ENCODE data around the gene SURF4. TPM values are rescaled to one million over a fixed set of nuclear protein-coding genes. Genes with fewer than 3 reads are reported as not detected.

Gene SURF4
- total RNA-seq, 1 experiment from 2014 or later, result 134 TPM

GRCh38 chr9:133355881-133356357 lies 19.9 kb downstream of the SURF4 start:
- ATAC-seq (peak; percentile 43), DNase-seq (ENCODE audit: low read depth, low spot score) (no peak)
- Histone ChIP-seq H3K36me3 (ENCODE audit: control insufficient read depth in 1 of 2, insufficient read depth in 2 of 2, low read length in 2 of 2) (peaks cover 21 to 34% of the 10 kb centered on the region in 2 experiments), H3K9me2 (ENCODE audit: insufficient read depth) (no peaks in the 10 kb centered on the region), H2AFZ (ENCODE audit: low read depth, low read length, poor library complexity, severe bottlenecking) (no peak overlapping the region), H3K4me1 (ENCODE audit: control insufficient read depth in 1 of 2, insufficient read depth in 2 of 2, low read length in 2 of 2) (peaks cover 7 to 24% of the 10 kb centered on the region in 2 experiments; a peak in 3 of 4 replicates), H3K9me3 (ENCODE audit: control insufficient read depth in 1 of 2, insufficient read depth in 1 of 2, low read depth in 1 of 2, low read length in 2 of 2) (no peaks in the 10 kb centered on the region), H3K4me3 (replicated peaks in 1 of 2; ENCODE audit: low read depth in 1 of 2, low read length in 2 of 2) (peak overlapping the region; percentile 87 to 96), H3K4me2 (ENCODE audit: low read length) (peak overlapping the region; percentile 84), H3K27me3 (ENCODE audit: insufficient read depth, low read length) (no peaks in the 10 kb centered on the region), H3K27ac (ENCODE audit: low read depth, low read length) (peak overlapping the region; percentile 61), H3K9ac (ENCODE audit: low read length) (peak overlapping the region; percentile 84), H3K79me2 (ENCODE audit: insufficient read depth, low read length) (peaks cover 52% of the 10 kb centered on the region), H4K20me1 (ENCODE audit: insufficient read depth) (peaks cover 10% of the 10 kb centered on the region; the same call in 1 of the 2 replicates)
- BruUV-seq (replicated peaks), result TSS peak; percentile 52
- intact Hi-C loops (cut with micrococcal nuclease), result loop anchor here (5.0 to 10.0 kb wide), 2 partner anchors 131 to 639 kb away; partner anchors contain the start of gene VAV2
- ChIA-PET POLR2A (interaction anchor here (1.3 to 2.0 kb wide), 5 partner anchors 8 to 19 kb away, joined by 4 to 15 read pairs (median 7); partner anchors contain the start of genes MED22 and RPL7A), CTCF (interaction anchor here (1.1 to 1.5 kb wide), 2 partner anchors 131 to 170 kb away, joined by 4 read pairs; no protein-coding TSS in a partner anchor), RAD21 (ENCODE audit: low non-redundant PET in 1 of 2, low total read pairs in 2 of 2, uncharacterized antibody in 2 of 2, unreplicated experiment in 2 of 2) (interaction anchor here in 1 of 2 experiments (0.8 kb wide), 1 partner anchor 166 kb away, joined by 6 read pairs; no protein-coding TSS in a partner anchor)
- peak; percentile 47; the same call in 1 of the 2 replicates for TF ChIP-seq ZFX (IDR thresholded peaks at IDR 0.05)
- TF ChIP-seq JUND (IDR thresholded peaks at IDR 0.05), result no peak
- no peak for TF ChIP-seq EZH2 (IDR thresholded peaks at IDR 0.05)

- intact Hi-C loops (cut with micrococcal nuclease), result loop anchor here (5.0 to 10.0 kb wide), 2 partner anchors 133 to 640 kb away; partner anchors contain the start of gene VAV2
- ChIA-PET POLR2A (no interaction called here), RAD21 (ENCODE audit: low non-redundant PET in 1 of 2, low total read pairs in 2 of 2, uncharacterized antibody in 2 of 2, unreplicated experiment in 2 of 2) (interaction anchor here in 1 of 2 experiments (0.6 kb wide), 1 partner anchor 48 kb away, joined by 4 read pairs; no protein-coding TSS in a partner anchor), CTCF (interaction anchor here (1.1 kb wide), 1 partner anchor 169 kb away, joined by 4 read pairs; no protein-coding TSS in a partner anchor)
- H3K9ac ChIP-seq (ENCODE audit: low read length), result no peak overlapping the region
- peaks cover 7 to 29% of the 10 kb centered on the region in 2 experiments; a peak in 3 of 4 replicates for H3K4me1 ChIP-seq (ENCODE audit: control insufficient read depth in 1 of 2, insufficient read depth in 2 of 2, low read length in 2 of 2)
- H3K27me3 ChIP-seq (ENCODE audit: insufficient read depth, low read length), result no peaks in the 10 kb centered on the region
- ATAC-seq (no peak), DNase-seq (ENCODE audit: low read depth, low spot score) (no peak)
- peaks cover 25 to 41% of the 10 kb centered on the region in 2 experiments for H3K36me3 ChIP-seq (ENCODE audit: control insufficient read depth in 1 of 2, insufficient read depth in 2 of 2, low read length in 2 of 2)
- H3K27ac ChIP-seq (ENCODE audit: low read depth, low read length), result no peak overlapping the region
- peak overlapping the region; percentile 84 for H3K4me2 ChIP-seq (ENCODE audit: low read length)
- no TSS peak for BruUV-seq (replicated peaks)
- H2AFZ ChIP-seq (ENCODE audit: low read depth, low read length, poor library complexity, severe bottlenecking), result no peak overlapping the region
- peaks cover 62% of the 10 kb centered on the region for H3K79me2 ChIP-seq (ENCODE audit: insufficient read depth, low read length)
- H4K20me1 ChIP-seq (ENCODE audit: insufficient read depth), result peaks cover 10% of the 10 kb centered on the region; the same call in 1 of the 2 replicates
- H3K9me3 ChIP-seq (ENCODE audit: control insufficient read depth in 1 of 2, insufficient read depth in 1 of 2, low read depth in 1 of 2, low read length in 2 of 2), result no peaks in the 10 kb centered on the region
- TF ChIP-seq SP1 (IDR thresholded peaks at IDR 0.05; ENCODE audit: low read depth) (no peak), CTCF (IDR thresholded peaks at IDR 0.05 in 2 of 3, conservative IDR thresholded peaks at IDR 0.05 in 1 of 3; ENCODE audit: borderline replicate concordance in 1 of 3, insufficient read depth in 1 of 3, low read depth in 2 of 3, low read length in 2 of 3) (no peak), ELF1 (IDR thresholded peaks at IDR 0.05; ENCODE audit: borderline replicate concordance, low read depth) (no peak)
- H3K9me2 ChIP-seq (ENCODE audit: insufficient read depth), result no peaks in the 10 kb centered on the region
- H3K4me3 ChIP-seq (replicated peaks in 1 of 2; ENCODE audit: low read depth in 1 of 2, low read length in 2 of 2), result peak overlapping the region in 1 of 2 experiments; percentile 96; a peak in 3 of 4 replicates
Measured at GRCh38 chr9:133354766-133355165, 21.1 kb downstream of the SURF4 start.

Data from HCT116 (cell line).